ENCODE data around the gene WNT4.

DNA sequence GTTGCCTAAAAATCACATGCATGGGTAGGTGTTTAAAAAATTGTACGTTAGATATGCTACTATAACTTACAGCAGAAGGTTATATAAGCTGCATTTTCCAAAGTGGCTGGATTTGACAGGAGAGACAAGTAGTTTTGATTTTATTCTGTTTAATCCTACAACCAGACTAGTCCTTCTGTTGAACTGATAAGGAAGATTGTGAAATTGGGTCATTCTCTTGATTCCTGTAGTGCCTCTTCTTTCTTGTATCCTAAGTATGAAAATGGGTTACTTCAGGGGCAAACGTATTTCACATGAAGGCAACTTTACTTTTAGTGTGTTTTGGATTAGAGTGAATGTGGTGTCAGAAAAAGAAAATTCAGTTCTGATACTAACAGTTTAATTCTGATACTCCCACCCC lies 71.4 kb downstream of the WNT4 start:
- TF ChIP-seq, protein P1, sequence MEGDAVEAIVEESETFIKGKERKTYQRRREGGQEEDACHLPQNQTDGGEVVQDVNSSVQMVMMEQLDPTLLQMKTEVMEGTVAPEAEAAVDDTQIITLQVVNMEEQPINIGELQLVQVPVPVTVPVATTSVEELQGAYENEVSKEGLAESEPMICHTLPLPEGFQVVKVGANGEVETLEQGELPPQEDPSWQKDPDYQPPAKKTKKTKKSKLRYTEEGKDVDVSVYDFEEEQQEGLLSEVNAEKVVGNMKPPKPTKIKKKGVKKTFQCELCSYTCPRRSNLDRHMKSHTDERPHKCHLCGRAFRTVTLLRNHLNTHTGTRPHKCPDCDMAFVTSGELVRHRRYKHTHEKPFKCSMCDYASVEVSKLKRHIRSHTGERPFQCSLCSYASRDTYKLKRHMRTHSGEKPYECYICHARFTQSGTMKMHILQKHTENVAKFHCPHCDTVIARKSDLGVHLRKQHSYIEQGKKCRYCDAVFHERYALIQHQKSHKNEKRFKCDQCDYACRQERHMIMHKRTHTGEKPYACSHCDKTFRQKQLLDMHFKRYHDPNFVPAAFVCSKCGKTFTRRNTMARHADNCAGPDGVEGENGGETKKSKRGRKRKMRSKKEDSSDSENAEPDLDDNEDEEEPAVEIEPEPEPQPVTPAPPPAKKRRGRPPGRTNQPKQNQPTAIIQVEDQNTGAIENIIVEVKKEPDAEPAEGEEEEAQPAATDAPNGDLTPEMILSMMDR (IDR thresholded peaks at IDR 0.05), result no peak
- TF ChIP-seq SIN3A (IDR thresholded peaks at IDR 0.05; ENCODE audit: borderline replicate concordance, insufficient read depth, low read depth, low read length) (no peak), POLR2AphosphoS5 (IDR thresholded peaks at IDR 0.05; ENCODE audit: low read depth, low read length) (no peak)
- TF ChIP-seq, protein P2, sequence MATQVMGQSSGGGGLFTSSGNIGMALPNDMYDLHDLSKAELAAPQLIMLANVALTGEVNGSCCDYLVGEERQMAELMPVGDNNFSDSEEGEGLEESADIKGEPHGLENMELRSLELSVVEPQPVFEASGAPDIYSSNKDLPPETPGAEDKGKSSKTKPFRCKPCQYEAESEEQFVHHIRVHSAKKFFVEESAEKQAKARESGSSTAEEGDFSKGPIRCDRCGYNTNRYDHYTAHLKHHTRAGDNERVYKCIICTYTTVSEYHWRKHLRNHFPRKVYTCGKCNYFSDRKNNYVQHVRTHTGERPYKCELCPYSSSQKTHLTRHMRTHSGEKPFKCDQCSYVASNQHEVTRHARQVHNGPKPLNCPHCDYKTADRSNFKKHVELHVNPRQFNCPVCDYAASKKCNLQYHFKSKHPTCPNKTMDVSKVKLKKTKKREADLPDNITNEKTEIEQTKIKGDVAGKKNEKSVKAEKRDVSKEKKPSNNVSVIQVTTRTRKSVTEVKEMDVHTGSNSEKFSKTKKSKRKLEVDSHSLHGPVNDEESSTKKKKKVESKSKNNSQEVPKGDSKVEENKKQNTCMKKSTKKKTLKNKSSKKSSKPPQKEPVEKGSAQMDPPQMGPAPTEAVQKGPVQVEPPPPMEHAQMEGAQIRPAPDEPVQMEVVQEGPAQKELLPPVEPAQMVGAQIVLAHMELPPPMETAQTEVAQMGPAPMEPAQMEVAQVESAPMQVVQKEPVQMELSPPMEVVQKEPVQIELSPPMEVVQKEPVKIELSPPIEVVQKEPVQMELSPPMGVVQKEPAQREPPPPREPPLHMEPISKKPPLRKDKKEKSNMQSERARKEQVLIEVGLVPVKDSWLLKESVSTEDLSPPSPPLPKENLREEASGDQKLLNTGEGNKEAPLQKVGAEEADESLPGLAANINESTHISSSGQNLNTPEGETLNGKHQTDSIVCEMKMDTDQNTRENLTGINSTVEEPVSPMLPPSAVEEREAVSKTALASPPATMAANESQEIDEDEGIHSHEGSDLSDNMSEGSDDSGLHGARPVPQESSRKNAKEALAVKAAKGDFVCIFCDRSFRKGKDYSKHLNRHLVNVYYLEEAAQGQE (IDR thresholded peaks at IDR 0.05; ENCODE audit: insufficient read depth in 1 of 2, low read depth in 2 of 2, low read length in 1 of 2), result no peak
